GF-D8 (cell line): ENCODE measurements around the gene FAM32A.
A peak's percentile ranks its signal among the peaks of the same experiment; 100 is the strongest.

ENCODE experiments used
- DNase-seq: peaks from one replicate; lab custom pipeline; 2025; lab: John Stamatoyannopoulos, UW

FAM32A gene

GRCh38 chr19:16185123-16185767 is at the start of gene FAM32A:
Gene FAM32A (plus strand): TSS chr19:16185410. CDS start chr19:16185443, 33 bp downstream.
- peak; percentile 97 for DNase-seq

- no peak for DNase-seq
Observed at GRCh38 chr19:16135430-16136127, 49.6 kb upstream of the FAM32A start.

- DNase-seq = no peak
Observed at GRCh38 chr19:16136185-16136999, 48.8 kb upstream of the FAM32A start.

GRCh38 chr19:16139752-16140151 is 45.5 kb upstream of the FAM32A start:
- peak; percentile 97 for DNase-seq

GRCh38 chr19:16141043-16141442 is 44.2 kb upstream of the FAM32A start:
- DNase-seq = peak; percentile 96

GRCh38 chr19:16142032-16142580 is 43.1 kb upstream of the FAM32A start:
- no peak for DNase-seq

GRCh38 chr19:16143399-16144215 is 41.6 kb upstream of the FAM32A start, which contains the start of gene HSH2D:
Gene HSH2D (plus strand): TSS chr19:16143685. CDS start chr19:16148751, 5,066 bp downstream.
- peak; percentile 70 for DNase-seq

- DNase-seq = no peak
Observed at GRCh38 chr19:16144216-16144581, 41.0 kb upstream of the FAM32A start.

GRCh38 chr19:16146112-16146511 is 39.1 kb upstream of the FAM32A start:
- DNase-seq = no peak

- DNase-seq = no peak
Observed at GRCh38 chr19:16148443-16149229, 36.6 kb upstream of the FAM32A start.

GRCh38 chr19:16153582-16154336 is 31.5 kb upstream of the FAM32A start:
- no peak for DNase-seq

GRCh38 chr19:16154557-16154956 is 30.7 kb upstream of the FAM32A start:
- no peak for DNase-seq

GRCh38 chr19:16155128-16155527 is 30.1 kb upstream of the FAM32A start:
- no peak for DNase-seq

- no peak for DNase-seq
Observed at GRCh38 chr19:16156904-16157303, 28.3 kb upstream of the FAM32A start.

- no peak for DNase-seq
Observed at GRCh38 chr19:16157601-16158000, 27.6 kb upstream of the FAM32A start.

GRCh38 chr19:16159655-16160054 is 25.6 kb upstream of the FAM32A start:
- DNase-seq = no peak

GRCh38 chr19:16160445-16160942 is 24.7 kb upstream of the FAM32A start:
- DNase-seq = no peak

- DNase-seq = no peak
Observed at GRCh38 chr19:16160943-16161560, 24.2 kb upstream of the FAM32A start.

- no peak for DNase-seq
Observed at GRCh38 chr19:16161840-16162239, 23.4 kb upstream of the FAM32A start.
